ENCODE data around the gene LRP6. TPM values are rescaled to one million over a fixed set of nuclear protein-coding genes. Genes with fewer than 3 reads are reported as not detected.

Gene LRP6
- total RNA-seq, 1 donor from 2014 or later, result 29.3 TPM

- DNase-seq (ENCODE audit: extremely low read depth, low read depth, low spot score), result no peak
These were observed 49.9 kb downstream of the LRP6 start for GRCh38 chr12:12217018-12217359.

DNA sequence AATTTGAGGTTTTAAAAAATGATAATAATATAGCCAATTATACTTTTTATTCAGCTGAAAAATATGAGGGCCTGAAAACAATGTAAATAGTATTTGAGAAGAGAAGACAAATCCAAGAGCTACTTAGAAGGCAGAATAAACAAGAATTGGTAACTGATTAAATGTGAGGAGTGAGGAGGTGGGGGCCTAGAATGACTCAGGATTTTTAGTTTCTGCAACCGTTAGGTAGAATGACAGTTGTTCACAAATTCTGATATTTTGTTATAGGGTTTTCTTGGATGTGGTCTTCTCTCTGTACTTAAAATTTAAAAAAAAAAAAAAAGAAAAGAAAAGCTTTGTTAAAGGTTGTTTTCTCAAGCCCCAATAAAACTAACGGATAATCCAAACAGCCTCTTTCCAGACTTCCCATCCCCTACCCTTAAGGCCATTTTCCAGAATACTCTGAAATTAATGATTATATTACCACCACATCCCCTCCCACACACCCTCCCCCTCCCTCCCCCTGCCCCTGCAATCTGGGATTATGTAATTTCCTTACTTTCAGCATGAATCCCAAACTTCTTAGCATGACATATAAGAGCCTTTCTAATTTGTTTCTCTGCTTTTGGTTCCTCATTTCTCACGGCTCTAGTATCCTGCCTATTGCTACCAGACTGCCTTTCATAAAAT is 50.4 kb downstream of the LRP6 start:
- DNase-seq (ENCODE audit: extremely low read depth, low read depth, low spot score), result no peak

DNA sequence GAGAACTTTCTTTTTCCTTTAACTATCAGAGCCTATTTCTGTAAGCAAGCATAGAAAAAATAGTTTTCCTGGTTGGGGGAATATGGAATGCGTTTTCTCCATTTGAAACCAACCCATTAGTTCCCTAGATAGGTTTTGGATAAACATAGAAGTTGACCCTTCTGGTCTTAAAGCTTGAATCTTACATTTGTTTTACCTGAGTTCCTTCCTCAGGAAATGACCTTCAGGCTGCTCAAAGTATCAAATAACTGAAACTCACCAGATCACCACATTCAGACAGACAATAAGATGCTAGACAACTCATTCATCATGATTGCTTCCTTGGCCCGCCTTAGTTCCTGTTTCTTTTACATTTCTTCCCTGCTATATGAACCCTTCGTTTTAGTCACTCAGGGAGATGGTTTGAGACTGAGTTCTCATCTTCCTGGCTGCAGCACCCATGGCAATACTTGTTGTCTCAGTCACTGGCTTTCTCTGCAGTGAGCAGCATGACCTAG is 52.2 kb downstream of the LRP6 start:
- DNase-seq (ENCODE audit: extremely low read depth, low read depth, low spot score), result no peak

- no peak for DNase-seq (ENCODE audit: extremely low read depth, low read depth, low spot score)
These were observed 52.6 kb downstream of the LRP6 start for GRCh38 chr12:12214201-12214600.

DNA sequence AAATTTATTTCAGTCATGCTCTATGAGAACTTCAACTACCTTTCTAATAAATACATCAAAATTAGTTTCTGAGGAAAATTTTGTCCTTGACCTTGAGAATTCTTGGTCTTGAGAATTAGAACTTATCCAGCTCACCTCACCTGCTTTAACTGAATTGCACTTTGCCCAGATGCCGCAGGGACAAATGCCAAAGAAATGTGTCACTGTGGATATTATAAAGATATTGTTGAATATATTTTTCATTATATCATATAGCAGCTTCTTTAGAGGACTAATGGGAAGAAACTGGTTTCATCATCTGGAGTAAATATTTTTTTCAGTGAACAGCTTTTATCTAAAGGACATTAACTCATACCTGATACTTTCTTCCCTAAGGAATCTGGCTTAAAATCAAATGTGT is 54.1 kb downstream of the LRP6 start:
- DNase-seq (ENCODE audit: extremely low read depth, low read depth, low spot score), result no peak

- no peak for DNase-seq (ENCODE audit: extremely low read depth, low read depth, low spot score)
These were observed 55.9 kb downstream of the LRP6 start for GRCh38 chr12:12210983-12211382.

GRCh38 chr12:12210416-12210815 is 56.4 kb downstream of the LRP6 start:
- no peak for DNase-seq (ENCODE audit: extremely low read depth, low read depth, low spot score)

DNA sequence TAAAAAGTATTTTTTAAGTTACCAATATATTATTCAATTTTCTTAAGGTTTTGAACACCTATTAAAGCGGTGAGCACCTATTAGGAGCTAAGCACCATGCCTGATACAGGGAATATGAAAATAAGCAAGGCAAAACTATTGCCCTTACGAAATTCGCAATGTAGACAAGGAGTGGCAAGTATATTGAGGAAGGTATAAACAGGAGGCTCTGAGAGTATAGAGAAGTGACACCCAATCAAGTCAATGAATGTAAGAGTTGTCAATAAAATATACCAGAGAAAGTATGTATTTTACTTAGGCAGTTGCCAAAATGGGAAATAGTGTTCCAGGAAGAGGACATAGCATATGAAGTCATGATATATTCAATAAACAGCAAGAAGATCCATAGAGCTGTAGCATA is 57.2 kb downstream of the LRP6 start:
- no peak for DNase-seq (ENCODE audit: extremely low read depth, low read depth, low spot score)

- no peak for DNase-seq (ENCODE audit: extremely low read depth, low read depth, low spot score)
These were observed 57.8 kb downstream of the LRP6 start for GRCh38 chr12:12209043-12209442.

- DNase-seq (ENCODE audit: extremely low read depth, low read depth, low spot score), result no peak
These were observed 59.1 kb downstream of the LRP6 start for GRCh38 chr12:12207746-12208145.

DNA sequence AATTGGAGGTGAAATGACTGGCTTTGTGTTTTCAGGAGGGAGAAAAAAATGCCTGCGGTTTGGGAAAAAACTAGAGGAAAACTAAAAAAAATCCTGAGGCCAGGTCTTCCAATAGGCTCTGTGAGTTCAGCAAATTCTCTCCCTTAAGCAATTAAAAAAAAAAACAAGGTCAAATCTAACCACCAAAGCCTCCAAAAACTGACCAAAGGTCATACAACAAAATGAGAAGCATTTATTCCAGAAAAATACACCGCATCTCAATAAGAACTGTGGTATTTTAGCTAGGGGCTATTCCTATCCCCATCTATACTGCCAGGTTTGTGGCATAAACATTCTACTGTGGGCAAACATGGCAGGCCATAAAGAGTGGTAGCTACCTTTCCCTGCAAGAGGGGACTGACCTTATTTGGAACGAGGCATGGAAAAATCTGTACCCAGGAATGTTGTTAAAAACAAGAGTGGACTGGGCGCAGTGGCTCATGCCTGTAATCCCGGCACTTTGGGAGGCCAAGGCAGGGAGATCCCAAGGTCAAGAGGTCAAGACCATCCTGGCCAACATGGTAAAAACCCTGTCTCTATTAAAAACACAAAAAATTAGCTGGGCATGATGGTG is 60.0 kb downstream of the LRP6 start:
- no peak for DNase-seq (ENCODE audit: extremely low read depth, low read depth, low spot score)

GRCh38 chr12:12202747-12203146 is 64.1 kb downstream of the LRP6 start:
- DNase-seq (ENCODE audit: extremely low read depth, low read depth, low spot score), result no peak

DNA sequence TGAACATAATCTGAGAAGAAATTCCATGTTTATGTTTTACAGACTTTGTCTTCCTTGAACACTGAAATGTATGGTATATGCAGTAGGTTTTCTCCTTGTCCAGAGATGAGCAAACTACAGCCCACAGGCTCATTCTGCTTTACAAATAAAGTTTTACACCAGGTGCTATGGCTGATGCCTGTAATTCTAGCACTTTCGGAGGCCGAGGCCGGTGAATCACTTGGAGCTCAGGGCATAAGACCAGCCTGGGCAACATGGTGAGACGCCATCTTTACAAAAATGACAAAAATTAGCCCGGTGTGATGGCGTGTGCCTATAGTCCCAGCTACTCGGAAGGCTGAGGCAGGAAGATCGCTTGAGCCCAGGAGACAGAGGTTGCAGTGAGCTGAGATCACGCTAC is 64.7 kb downstream of the LRP6 start:
- DNase-seq (ENCODE audit: extremely low read depth, low read depth, low spot score), result no peak

DNA sequence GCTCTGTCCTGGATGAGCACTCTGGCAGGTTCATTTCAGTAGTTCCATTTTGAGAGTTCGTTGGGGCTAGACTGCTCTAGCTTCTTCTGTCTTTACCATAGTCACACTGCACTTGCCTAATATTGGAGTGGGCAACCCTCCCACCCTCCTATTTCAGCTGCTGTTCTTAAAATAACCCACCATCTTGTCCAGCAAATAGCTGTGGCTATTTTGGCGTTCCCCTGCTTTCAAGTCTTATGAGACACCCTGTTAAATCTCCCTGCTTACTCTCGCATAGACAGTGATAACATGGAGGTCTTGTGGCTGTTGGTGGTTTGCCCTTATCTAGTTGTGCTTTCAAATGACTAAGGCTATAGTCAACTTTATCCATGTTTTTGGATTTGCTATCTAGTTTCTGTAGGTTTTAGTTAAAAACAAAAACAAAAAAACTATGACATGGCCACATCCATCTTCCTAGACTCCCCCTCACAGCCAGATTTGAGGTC is 65.5 kb downstream of the LRP6 start:
- DNase-seq (ENCODE audit: extremely low read depth, low read depth, low spot score), result no peak

GRCh38 chr12:12200363-12200762 is 66.5 kb downstream of the LRP6 start:
- no peak for DNase-seq (ENCODE audit: extremely low read depth, low read depth, low spot score)

DNA sequence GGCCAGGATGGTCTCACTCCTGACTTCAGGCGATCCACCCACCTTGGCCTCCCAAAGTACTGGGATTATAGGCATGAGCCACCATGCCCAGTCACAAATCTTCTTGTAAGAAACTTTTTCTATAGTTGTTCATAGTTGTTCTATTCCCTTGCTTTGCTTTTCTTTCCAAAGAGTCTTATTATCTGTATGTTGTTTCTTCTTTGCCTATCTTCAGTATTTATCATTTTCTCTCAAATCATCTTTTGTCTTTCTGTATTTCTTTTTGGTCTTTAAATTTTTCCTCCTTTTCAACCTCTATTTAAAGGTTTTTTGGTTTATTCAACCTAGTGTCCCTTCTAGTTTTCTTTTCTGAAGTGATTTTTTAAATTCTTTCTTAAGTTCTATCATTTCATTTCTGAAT is 68.7 kb downstream of the LRP6 start:
- DNase-seq (ENCODE audit: extremely low read depth, low read depth, low spot score), result no peak

GRCh38 chr12:12197128-12197527 is 69.7 kb downstream of the LRP6 start:
- no peak for DNase-seq (ENCODE audit: extremely low read depth, low read depth, low spot score)

DNA sequence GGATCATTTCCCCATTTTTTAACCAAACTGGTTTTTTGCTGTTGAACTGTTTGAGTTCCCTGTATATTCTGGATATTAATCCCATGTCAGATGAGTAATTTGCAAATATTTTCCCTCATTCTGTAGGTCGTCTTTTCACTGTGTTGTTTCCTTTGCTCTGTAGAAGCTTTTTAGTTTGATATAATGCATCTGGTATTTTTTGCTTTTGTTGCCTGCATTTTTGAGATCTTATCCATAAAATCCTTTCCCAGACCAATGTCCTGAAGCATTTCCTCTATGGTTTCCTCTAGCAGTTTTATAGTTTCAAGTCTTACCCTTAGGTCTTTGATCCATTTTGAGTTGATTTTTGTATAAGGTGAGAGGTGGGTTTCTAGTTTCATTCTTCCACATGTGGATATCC is 71.3 kb downstream of the LRP6 start:
- no peak for DNase-seq (ENCODE audit: extremely low read depth, low read depth, low spot score)

- no peak for DNase-seq (ENCODE audit: extremely low read depth, low read depth, low spot score)
These were observed 71.8 kb downstream of the LRP6 start for GRCh38 chr12:12195081-12195480.

DNA sequence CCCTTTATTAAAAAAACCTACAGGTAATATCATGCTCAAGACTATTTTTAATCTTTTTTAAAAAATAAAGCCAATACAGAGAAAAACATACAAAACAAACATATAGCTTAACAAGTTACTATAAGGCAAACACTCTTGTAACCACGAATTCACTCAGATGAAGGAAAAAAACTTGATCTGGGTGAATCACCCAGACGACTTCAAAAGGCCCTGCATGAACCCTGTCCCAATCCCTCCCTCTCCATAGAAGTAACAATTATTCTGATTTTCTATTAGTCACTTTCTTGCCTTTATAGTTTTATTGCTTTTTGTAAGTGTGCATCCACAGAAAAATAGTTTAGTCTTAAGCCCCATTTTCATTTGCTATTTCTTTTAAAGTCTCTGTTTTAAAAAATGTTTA is 72.6 kb downstream of the LRP6 start:
- no peak for DNase-seq (ENCODE audit: extremely low read depth, low read depth, low spot score)

GRCh38 chr12:12191008-12191407 is 75.8 kb downstream of the LRP6 start:
- no peak for DNase-seq (ENCODE audit: extremely low read depth, low read depth, low spot score)

GRCh38 chr12:12190087-12190809 is 76.6 kb downstream of the LRP6 start:
- DNase-seq (ENCODE audit: extremely low read depth, low read depth, low spot score), result no peak
